Amniotic epithelial cell (primary cell): ENCODE results near the gene ZNF462.

Experiments
- DNase-seq: peaks from one replicate; pipeline ENCODE4 v3.0.0-alpha.2; 2010; ENCODE audit warnings: low read depth

Gene ZNF462

GRCh38 chr9:106861640-106862109 is 1.3 kb upstream of the ZNF462 start:
- DNase-seq = no peak

GRCh38 chr9:106862110-106862820 is 701 bp upstream of the ZNF462 start:
- DNase-seq = peak; percentile 55

GRCh38 chr9:106864373-106865143 is 1.6 kb downstream of the ZNF462 start:
- DNase-seq = no peak

GRCh38 chr9:106866243-106866642 is 3.3 kb downstream of the ZNF462 start:
- no peak for DNase-seq

DNA sequence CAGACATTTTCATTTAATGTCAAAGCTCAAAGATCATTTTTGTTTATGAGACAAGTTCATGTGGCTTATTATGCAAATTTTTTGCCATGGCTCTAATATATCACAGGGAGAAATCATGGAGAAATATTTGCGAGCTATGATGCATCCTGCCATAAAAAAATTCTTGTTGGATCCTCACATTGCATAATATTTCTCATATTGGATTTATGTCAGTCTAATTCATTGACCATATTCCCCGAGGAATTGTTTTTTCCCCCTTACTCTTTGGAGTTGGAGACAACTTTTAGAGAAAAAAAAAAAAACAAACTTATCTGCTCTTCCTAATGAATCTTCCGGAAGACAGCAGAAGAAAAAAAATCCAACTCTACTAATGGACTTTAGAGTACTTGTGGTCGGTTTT is 4.3 kb downstream of the ZNF462 start:
- no peak for DNase-seq

GRCh38 chr9:106868087-106868486 is 5.1 kb downstream of the ZNF462 start:
- no peak for DNase-seq

DNA sequence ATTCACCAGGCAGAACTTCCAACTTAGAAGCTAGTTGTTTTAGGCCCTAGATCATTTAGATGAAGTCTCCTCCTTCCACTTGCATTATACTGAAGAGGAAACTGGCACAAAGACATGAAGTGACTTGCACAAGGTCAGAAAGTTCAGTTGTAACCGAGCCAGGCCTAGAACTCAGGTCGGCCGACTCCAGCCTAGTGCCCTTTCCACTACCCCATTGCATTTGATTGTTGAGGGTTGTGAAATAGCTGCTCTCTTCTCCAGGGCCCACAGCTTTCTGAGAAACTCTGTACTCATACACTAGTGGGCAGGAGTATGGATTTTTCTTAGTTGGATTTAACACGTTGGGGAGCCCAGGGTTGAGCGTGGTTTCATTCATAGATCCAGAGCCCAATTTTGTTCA is 5.6 kb downstream of the ZNF462 start:
- peak; percentile 38 for DNase-seq

GRCh38 chr9:106869028-106869427 is 6.1 kb downstream of the ZNF462 start:
- DNase-seq = peak; percentile 47

DNA sequence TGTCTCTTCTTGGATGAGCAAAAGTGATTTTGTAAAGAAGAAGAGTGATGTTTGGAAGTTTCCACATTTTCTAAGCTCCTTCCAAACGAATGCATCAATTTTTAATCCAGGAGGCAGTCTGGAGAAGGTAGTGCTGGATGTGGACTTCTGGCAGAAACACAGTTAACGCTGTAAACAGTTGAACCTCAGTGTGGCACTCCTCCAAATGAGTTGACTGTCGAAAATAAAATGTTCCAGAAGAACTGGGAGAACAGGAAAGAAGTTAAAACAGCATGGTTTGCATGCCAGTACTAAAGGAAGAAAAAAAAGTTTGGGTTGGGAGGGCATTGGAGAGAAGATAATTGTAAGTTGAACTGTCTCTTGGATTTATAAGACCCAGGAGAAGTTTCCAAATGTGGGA is 6.5 kb downstream of the ZNF462 start:
- peak; percentile 74 for DNase-seq

DNA sequence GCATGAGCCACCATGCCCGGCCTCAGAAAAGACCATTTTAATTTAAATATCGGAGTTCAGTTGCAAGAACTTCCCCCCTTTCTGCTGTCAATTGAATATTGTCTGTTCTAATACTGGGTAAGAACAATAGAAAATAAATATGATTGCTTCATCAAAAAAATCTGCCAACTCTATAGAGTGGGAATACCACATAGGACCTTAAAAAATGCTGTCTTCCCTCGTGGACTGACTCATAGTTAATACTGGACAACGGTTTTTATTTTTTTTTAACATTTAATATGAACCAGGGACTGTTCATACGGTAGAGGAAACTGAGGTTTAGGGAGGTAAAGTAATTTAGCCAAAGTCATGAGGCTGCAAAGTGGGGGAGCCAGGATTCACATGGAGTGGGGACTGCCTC is 9.7 kb downstream of the ZNF462 start:
- DNase-seq = no peak

DNA sequence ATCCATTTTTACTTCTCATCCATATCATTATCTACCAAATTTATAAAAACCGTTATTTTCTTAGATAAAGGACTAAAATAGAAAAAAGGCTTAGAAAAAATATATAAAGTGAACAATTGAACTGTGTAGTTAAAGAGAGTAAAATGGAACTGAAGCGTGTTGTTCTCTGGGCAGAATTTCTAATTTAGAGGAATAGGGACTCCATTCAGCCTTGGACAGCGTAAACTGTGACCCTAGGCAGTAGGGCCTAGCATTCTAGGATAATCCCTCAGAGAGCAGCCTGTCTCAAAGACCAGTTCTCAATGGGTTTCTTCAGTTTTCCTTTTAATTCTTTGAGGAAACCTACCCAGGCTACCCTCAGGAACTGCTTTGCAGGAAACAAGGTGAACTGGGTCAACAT is 11.1 kb downstream of the ZNF462 start:
- DNase-seq = no peak

DNA sequence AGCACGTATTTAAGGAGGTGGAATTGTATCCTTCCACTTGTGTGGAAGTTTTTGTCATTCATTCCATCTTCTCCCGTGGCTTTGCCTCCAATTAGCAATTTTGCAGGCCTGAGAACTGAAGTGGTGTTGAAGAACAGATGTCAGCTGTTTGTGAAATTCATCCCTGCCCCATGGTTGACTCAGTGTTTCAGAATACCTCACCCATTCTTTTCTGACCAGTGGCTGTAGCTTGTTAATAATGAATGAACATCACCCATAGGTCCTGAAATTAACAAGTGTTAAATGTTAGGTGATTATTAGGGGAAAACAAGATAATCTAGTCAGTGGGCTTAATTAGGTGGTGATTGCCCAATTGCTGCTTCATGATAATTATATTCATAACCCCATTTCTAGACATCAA is 11.7 kb downstream of the ZNF462 start:
- no peak for DNase-seq

GRCh38 chr9:106875529-106875928 is 12.6 kb downstream of the ZNF462 start:
- no peak for DNase-seq

DNA sequence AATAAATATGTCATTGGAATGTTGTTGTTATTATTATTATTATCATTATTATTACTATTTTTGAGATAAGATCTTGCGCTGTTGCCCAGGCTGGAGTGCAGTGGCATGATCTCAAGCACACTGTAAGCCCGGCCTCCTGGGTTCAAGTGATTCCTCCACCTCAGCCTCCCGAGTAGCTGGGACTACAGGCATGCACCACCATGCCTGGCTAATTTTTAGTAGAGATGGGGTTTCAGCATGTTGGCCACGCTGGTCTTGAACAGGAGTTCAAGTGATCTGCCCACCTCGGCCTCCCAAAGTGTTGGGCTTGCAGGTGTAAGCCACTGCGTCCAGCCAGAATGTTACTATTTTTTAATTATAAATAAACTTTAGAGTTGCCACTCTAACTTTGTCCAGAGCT is 14.4 kb downstream of the ZNF462 start:
- DNase-seq = no peak

GRCh38 chr9:106878081-106878837 is 15.3 kb downstream of the ZNF462 start:
- no peak for DNase-seq

DNA sequence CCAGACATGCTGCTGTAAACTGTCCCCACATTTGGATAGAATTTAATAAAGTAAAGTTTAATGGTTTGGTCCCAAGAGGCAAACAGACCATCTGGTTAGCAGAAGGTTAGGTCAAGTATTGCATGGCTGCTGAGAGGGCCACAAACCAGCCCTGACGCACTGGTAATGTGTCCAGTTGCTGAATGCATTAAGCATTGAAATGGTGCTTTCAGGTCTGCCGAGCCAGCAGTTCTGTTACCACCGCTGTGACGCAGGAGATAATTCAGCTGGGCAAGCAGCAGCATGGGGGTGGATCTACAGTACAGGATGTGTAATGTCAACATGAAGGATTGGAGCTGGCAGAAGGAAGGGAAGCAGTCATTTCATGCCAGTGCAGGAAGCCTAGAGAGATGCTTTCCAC is 16.0 kb downstream of the ZNF462 start:
- DNase-seq = peak; percentile 96

GRCh38 chr9:106879439-106879882 is 16.5 kb downstream of the ZNF462 start:
- no peak for DNase-seq

GRCh38 chr9:106880081-106880480 is 17.1 kb downstream of the ZNF462 start:
- no peak for DNase-seq

GRCh38 chr9:106880863-106881262 is 17.9 kb downstream of the ZNF462 start:
- no peak for DNase-seq

- DNase-seq = no peak
Measured at GRCh38 chr9:106883030-106883429, 20.1 kb downstream of the ZNF462 start.

DNA sequence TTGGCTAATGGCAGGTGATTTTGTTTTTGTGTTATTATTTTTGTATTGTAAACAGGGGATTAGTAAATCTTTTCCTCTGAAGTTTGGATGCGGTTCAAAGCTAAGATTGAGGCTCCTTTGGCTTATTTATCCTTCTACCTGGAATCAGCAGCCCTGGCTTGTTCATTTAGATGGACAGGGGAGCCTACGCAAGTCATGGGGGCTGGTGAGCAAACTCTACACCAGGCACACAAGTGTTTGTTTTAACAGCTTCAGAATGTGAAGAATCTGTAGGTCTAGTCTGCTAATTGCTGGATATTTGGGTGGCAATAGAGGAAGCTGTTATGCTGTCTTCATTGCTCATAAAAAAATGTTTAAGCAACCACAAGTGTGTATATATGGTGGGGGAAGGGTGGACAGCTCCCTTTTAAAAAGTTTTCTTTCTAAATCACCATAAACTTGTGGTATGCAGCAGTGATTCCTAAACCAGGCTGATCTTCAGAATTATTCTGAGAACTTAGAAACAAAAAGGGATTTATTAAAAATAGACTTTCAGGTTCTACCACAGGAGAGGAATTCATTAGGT is 20.7 kb downstream of the ZNF462 start:
- DNase-seq = peak; percentile 62

DNA sequence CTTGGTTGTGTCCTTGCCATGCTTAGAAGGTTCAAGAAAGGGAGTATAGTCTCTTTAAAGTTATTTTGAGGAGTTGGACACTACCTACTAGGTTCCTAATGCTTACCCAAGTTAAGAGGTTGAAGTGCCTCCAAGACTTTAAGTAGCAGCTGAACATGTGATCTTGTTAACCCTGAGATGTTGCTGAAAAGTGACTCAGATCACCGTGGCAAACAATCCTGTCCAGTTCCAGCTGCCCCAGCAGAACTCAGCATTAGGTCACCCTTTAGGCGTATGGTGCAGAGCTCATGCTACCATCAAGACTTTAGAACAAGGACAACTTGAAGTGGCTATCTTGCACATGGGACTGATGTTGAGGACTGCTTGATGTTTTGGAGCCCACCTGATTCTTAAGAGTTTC is 22.5 kb downstream of the ZNF462 start:
- DNase-seq = peak; percentile 66
